ENCODE results near the gene ZNF239.
"Not testable (repeated sequence)": the region's sequence is repeated elsewhere in the genome, so short reads cannot be mapped to it uniquely, and the experiment has no call there.

ZNF239 gene

DNA sequence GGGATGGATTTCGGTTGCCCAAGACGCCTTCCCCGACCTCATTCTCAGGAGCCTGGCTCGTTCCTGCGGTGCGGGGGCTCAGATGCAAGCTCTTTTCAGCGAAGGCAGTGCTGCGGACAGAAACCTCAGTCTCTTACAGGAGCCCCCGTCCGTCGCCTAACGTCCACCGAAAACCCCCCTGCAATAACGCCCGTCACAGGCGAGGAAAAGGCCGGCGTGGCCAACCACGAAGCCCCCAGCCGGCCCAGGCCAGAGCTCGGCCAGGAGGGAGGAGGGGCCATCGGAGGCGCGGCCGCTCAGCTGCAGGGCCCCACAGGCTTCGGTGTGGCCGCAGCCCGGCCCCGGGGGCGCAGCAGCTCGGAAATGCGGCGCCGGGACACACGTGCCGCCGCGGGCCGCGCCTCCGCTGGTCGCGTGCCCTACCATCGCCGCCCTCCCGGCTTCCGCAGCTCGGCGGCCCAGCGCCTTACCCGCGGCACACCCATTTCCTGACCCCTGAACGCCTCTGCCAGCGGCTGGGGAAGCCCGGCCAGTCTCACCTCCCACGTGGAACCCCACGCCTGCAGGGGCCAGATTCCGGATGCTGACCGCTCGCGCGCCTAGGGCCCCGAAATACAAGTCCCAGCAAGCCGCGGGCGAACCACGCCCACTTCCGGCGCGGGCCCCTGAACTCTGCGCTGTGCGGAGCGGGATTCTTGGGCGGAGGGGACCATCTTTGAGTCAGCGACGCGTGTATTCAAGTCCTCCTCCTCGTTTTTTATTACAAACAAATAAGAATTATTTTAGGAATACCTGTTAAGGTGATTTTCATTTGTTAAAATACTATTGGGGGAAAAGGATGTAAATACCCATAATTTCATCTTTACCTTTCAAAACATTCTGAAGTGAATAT is at the start of gene ZNF239:
Gene ZNF239, minus strand, starts transcription at position 616 of the 892 bp plus-strand sequence. CDS start 16,537 bp downstream, outside the sequence.
- Histone ChIP-seq H3K9ac (ENCODE audit: low read depth, low read length) (peak within 1 kb of the TSS; percentile 57), H3K4me1 (ENCODE audit: control insufficient read depth, insufficient read depth, low read length) (peaks cover 8% of the 10 kb centered on the region; the same call in 1 of the 2 replicates), H3K9me3 (ENCODE audit: control insufficient read depth, insufficient read depth, low read length) (peaks cover 22% of the 10 kb centered on the region), H3K27ac (ENCODE audit: low read depth, low read length) (peak within 1 kb of the TSS; percentile 29), H3K27me3 (ENCODE audit: control insufficient read depth, insufficient read depth, low read length) (peaks cover 30% of the 10 kb centered on the region), H3K36me3 (ENCODE audit: control insufficient read depth, insufficient read depth, low read length) (peaks cover 9% of the 10 kb centered on the region; the same call in 1 of the 2 replicates), H3K4me3 (ENCODE audit: low read depth, low read length) (peak within 1 kb of the TSS; percentile 61)

GRCh38 chr10:43623351-43623750 is 48.9 kb upstream of the ZNF239 start:
- H3K9me3 ChIP-seq (ENCODE audit: control insufficient read depth, insufficient read depth, low read length): peaks cover 32% of the 10 kb centered on the region
- no peak overlapping the region for H3K9ac ChIP-seq (ENCODE audit: low read depth, low read length)
- no peak overlapping the region for H3K4me3 ChIP-seq (ENCODE audit: low read depth, low read length)

DNA sequence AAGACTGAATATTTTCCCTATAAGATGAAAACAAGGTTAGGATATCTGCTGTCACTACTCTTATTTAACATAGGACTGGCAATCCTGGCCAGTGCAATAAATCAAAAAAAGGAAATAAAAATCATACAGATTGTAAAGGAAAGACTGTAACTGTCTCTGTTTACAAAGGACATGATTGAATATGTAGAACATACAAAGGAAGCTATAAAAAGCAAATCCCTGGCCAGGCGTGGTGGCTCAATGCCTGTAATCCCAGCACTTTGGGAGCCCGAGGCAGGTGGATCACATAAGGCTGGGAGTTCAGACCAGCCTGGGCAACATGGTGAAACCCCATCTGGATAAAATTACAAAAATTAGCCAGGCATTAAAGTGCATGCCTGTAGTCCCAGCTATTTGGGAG is 47.6 kb upstream of the ZNF239 start:
- H3K27ac ChIP-seq (ENCODE audit: low read depth, low read length): no peak overlapping the region
- no peaks in the 10 kb centered on the region for H3K27me3 ChIP-seq (ENCODE audit: control insufficient read depth, insufficient read depth, low read length)
- H3K36me3 ChIP-seq (ENCODE audit: control insufficient read depth, insufficient read depth, low read length): peaks cover 2% of the 10 kb centered on the region
- H3K9ac ChIP-seq (ENCODE audit: low read depth, low read length): no peak overlapping the region
- peaks cover 39% of the 10 kb centered on the region for H3K9me3 ChIP-seq (ENCODE audit: control insufficient read depth, insufficient read depth, low read length)
- H3K4me3 ChIP-seq (ENCODE audit: low read depth, low read length): no peak overlapping the region
- H3K4me1 ChIP-seq (ENCODE audit: control insufficient read depth, insufficient read depth, low read length): no peaks in the 10 kb centered on the region

More at GRCh38 chr10:43623351-43623750, 48.9 kb upstream of the ZNF239 start:
- Histone ChIP-seq H3K27ac (ENCODE audit: low read depth, low read length) (no peak overlapping the region), H3K27me3 (ENCODE audit: control insufficient read depth, insufficient read depth, low read length) (no peaks in the 10 kb centered on the region), H3K36me3 (ENCODE audit: control insufficient read depth, insufficient read depth, low read length) (no peaks in the 10 kb centered on the region), H3K4me1 (ENCODE audit: control insufficient read depth, insufficient read depth, low read length) (no peaks in the 10 kb centered on the region)

DNA sequence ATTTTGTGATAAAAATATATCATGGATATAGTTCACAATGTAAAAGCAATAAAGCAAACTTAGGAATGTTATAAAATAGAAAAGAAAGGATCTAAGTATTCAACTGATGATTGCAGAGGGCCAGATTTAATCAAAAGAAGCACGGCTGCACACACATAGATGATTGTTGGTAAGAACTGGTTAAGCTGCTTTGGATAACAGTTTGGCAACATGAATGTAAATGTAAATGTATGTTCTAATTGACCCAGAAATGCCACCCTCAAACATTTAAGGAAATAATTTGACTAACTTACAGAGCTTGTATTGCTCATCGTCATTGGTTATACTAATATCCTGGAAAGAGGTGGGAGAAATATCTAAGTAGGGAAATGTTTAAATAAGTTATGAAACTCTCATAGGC is 45.0 kb upstream of the ZNF239 start:
- Histone ChIP-seq H3K36me3 (ENCODE audit: control insufficient read depth, insufficient read depth, low read length) (peaks cover 24% of the 10 kb centered on the region), H3K27me3 (ENCODE audit: control insufficient read depth, insufficient read depth, low read length) (no peaks in the 10 kb centered on the region), H3K27ac (ENCODE audit: low read depth, low read length) (no peak overlapping the region), H3K4me3 (ENCODE audit: low read depth, low read length) (no peak overlapping the region), H3K4me1 (ENCODE audit: control insufficient read depth, insufficient read depth, low read length) (no peaks in the 10 kb centered on the region), H3K9ac (ENCODE audit: low read depth, low read length) (no peak overlapping the region), H3K9me3 (ENCODE audit: control insufficient read depth, insufficient read depth, low read length) (peaks cover 56% of the 10 kb centered on the region)

DNA sequence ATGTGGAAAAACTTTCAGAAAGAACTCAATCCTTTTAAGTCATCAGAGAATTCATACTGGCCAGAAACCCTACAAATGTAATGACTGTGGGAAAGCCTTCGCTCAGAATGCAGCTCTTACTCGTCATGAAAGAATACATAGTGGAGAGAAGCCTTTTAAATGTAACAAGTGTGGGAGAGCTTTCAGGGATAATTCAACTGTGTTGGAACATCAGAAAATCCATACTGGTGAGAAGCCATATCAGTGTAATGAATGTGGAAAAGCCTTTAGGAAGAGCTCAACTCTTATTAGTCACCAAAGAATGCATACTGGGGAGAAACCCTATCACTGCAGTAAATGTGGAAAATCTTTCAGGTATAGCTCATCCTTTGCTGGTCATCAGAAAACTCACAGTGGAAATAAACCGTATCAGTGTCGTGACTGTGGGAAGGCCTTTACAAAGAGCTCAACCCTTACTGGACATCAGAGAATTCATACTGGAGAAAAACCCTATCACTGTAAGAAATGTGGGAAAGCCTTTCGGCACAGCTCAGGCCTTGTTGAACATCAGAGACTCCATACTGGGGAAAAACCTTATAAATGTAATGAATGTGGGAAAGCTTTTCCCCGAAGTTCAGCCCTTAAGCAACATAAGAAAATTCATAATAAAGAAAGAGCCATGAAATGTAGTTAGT is 42.4 kb upstream of the ZNF239 start:
- H3K9ac ChIP-seq (ENCODE audit: low read depth, low read length): no peak overlapping the region
- H3K27ac ChIP-seq (ENCODE audit: low read depth, low read length): no peak overlapping the region
- peaks cover 51% of the 10 kb centered on the region for H3K9me3 ChIP-seq (ENCODE audit: control insufficient read depth, insufficient read depth, low read length)
- H3K27me3 ChIP-seq (ENCODE audit: control insufficient read depth, insufficient read depth, low read length): no peaks in the 10 kb centered on the region
- H3K4me1 ChIP-seq (ENCODE audit: control insufficient read depth, insufficient read depth, low read length): no peaks in the 10 kb centered on the region
- no peak overlapping the region for H3K4me3 ChIP-seq (ENCODE audit: low read depth, low read length)
- peaks cover 34% of the 10 kb centered on the region for H3K36me3 ChIP-seq (ENCODE audit: control insufficient read depth, insufficient read depth, low read length)

- Histone ChIP-seq H3K27ac (ENCODE audit: low read depth, low read length) (no peak overlapping the region), H3K9ac (ENCODE audit: low read depth, low read length) (no peak overlapping the region), H3K36me3 (ENCODE audit: control insufficient read depth, insufficient read depth, low read length) (peaks cover 30% of the 10 kb centered on the region), H3K27me3 (ENCODE audit: control insufficient read depth, insufficient read depth, low read length) (no peaks in the 10 kb centered on the region), H3K9me3 (ENCODE audit: control insufficient read depth, insufficient read depth, low read length) (peaks cover 15% of the 10 kb centered on the region), H3K4me3 (ENCODE audit: low read depth, low read length) (no peak overlapping the region), H3K4me1 (ENCODE audit: control insufficient read depth, insufficient read depth, low read length) (peaks cover 4% of the 10 kb centered on the region; the same call in 1 of the 2 replicates)
Measured at GRCh38 chr10:43610636-43611035, 36.2 kb upstream of the ZNF239 start.

GRCh38 chr10:43607199-43607573 is 32.8 kb upstream of the ZNF239 start:
- Histone ChIP-seq H3K4me3 (ENCODE audit: low read depth, low read length) (peak overlapping the region; percentile 80), H3K27me3 (ENCODE audit: control insufficient read depth, insufficient read depth, low read length) (no peaks in the 10 kb centered on the region), H3K4me1 (ENCODE audit: control insufficient read depth, insufficient read depth, low read length) (peaks cover 4% of the 10 kb centered on the region; the same call in 1 of the 2 replicates), H3K27ac (ENCODE audit: low read depth, low read length) (no peak overlapping the region), H3K9me3 (ENCODE audit: control insufficient read depth, insufficient read depth, low read length) (peaks cover 9% of the 10 kb centered on the region; the same call in 1 of the 2 replicates), H3K9ac (ENCODE audit: low read depth, low read length) (no peak overlapping the region; the same call in 1 of the 2 replicates), H3K36me3 (ENCODE audit: control insufficient read depth, insufficient read depth, low read length) (peaks cover 16% of the 10 kb centered on the region)

DNA sequence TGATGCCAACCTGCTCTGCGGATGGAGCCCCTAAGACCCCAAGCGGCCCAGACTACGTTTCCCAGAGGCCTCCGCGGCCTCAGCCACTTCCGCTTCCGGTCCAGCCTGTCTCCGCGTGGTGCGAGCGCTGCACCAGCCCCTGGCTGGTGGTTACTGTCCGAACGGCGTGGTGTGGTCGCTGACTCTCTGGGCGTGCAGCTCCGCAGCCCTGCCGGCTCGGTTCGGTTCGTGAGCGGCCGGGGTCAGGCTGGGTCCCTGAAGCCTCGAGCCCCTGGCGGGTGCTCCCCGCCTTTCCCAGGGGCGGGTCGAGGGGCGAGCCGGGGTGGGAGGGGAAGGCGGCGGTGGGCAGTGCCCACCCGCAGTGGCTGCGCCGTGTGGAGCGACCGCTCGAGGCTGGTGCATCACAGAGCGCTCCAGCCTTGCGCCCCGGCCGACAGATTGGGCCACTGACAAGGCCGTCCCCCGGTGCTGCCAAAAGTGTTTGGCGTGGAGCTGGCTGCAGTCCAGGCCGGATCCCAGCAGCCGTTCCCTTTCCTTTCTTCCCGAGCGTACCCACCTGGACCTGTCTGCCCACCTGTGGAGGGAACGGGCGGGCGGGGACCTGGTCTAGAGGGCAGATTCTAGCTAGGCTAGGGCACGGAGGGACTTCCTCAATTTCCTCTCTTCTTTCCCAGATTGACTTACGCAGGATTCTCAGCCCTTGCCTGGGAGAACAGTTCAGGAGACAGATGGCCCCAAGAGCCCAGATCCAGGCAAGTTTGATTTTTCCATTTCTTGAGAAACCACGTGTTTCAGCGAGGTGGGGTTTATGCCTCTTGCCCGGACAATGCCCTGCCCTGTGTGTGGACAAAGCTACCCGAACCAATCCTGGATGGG is 32.1 kb upstream of the ZNF239 start, which contains the start of gene ZNF485:
Gene ZNF485, plus strand, starts transcription at position 116 of the 876 bp plus-strand sequence. Its CDS starts 613 bp downstream, at position 729.
- Histone ChIP-seq H3K36me3 (ENCODE audit: control insufficient read depth, insufficient read depth, low read length) (peaks cover 10% of the 10 kb centered on the region), H3K27me3 (ENCODE audit: control insufficient read depth, insufficient read depth, low read length) (no peaks in the 10 kb centered on the region), H3K4me3 (ENCODE audit: low read depth, low read length) (peak within 1 kb of the TSS; percentile 80), H3K9ac (ENCODE audit: low read depth, low read length) (peak within 1 kb of the TSS; percentile 54), H3K27ac (ENCODE audit: low read depth, low read length) (no peak within 1 kb of the TSS), H3K9me3 (ENCODE audit: control insufficient read depth, insufficient read depth, low read length) (peaks cover 9% of the 10 kb centered on the region; the same call in 1 of the 2 replicates), H3K4me1 (ENCODE audit: control insufficient read depth, insufficient read depth, low read length) (peaks cover 4% of the 10 kb centered on the region; the same call in 1 of the 2 replicates)

DNA sequence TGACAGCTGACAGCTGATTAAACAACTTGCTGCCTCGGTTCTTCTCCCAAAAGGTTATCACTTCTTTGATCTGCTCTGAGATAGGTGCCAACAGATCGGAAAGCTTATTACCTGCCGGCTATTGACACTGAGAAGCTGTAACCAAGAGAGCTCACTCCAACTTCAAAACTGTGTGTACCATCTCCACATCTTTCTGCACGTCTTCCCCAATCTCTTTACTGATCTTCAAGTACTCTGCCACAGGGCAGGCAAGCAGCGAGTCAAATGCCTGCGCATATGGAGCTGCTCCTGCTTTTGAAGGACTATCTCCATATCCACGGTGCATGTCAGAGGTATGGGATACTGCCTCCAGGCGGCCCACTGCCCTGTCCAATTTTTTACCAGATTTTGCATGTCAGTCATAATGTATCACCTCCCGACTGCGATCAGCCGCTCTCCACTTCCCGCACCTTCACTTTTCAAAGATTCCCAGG is 31.5 kb upstream of the ZNF239 start:
- Histone ChIP-seq H3K27me3 (ENCODE audit: control insufficient read depth, insufficient read depth, low read length) (no peaks in the 10 kb centered on the region), H3K36me3 (ENCODE audit: control insufficient read depth, insufficient read depth, low read length) (peaks cover 5% of the 10 kb centered on the region), H3K9me3 (ENCODE audit: control insufficient read depth, insufficient read depth, low read length) (peaks cover 14% of the 10 kb centered on the region), H3K4me3 (ENCODE audit: low read depth, low read length) (peak overlapping the region; percentile 80), H3K27ac (ENCODE audit: low read depth, low read length) (no peak overlapping the region), H3K9ac (ENCODE audit: low read depth, low read length) (no peak overlapping the region), H3K4me1 (ENCODE audit: control insufficient read depth, insufficient read depth, low read length) (peaks cover 4% of the 10 kb centered on the region; the same call in 1 of the 2 replicates)

- H3K9me3 ChIP-seq (ENCODE audit: control insufficient read depth, insufficient read depth, low read length): peaks cover 30% of the 10 kb centered on the region
- H3K27me3 ChIP-seq (ENCODE audit: control insufficient read depth, insufficient read depth, low read length); H3K9ac ChIP-seq (ENCODE audit: low read depth, low read length); H3K4me3 ChIP-seq (ENCODE audit: low read depth, low read length); H3K4me1 ChIP-seq (ENCODE audit: control insufficient read depth, insufficient read depth, low read length); H3K36me3 ChIP-seq (ENCODE audit: control insufficient read depth, insufficient read depth, low read length); H3K27ac ChIP-seq (ENCODE audit: low read depth, low read length): not testable (repeated sequence)
Measured at GRCh38 chr10:43601576-43601975, 27.2 kb upstream of the ZNF239 start.
